Calu3 (cell line): ENCODE results near the gene CACNG6. TPM values are rescaled to one million over a fixed set of nuclear protein-coding genes. Genes with fewer than 3 reads are reported as not detected.

Source experiments
- BruUV-seq: library from RNA; stranded (reverse); fragments of 400-500 nt; replicated peaks from 2 replicates; lab custom pipeline; 2021; lab: Mats Ljungman, UMichigan
- CTCF ChIA-PET: fragments of 300-600 bp; sonication (Branson Sonifier 250); formaldehyde crosslinking; loops from one replicate; lab custom pipeline; 2022; ENCODE audit warnings: antibody characterized with exemption; lab: Charles Lee
- DNase-seq: peaks from one replicate; pipeline ENCODE4 v3.0.0; 2022
- H3K27ac Mint-ChIP-seq: one replicate; pipeline ENCODE4 v1.8.0; 2022; ENCODE audit warnings: mixed read lengths; ENCODE audit not compliant: unreplicated experiment
- H3K27me3 Mint-ChIP-seq: one replicate; pipeline ENCODE4 v1.8.0; 2022; ENCODE audit warnings: mixed read lengths; ENCODE audit not compliant: unreplicated experiment
- H3K36me3 Mint-ChIP-seq: one replicate; pipeline ENCODE4 v1.8.0; 2022; ENCODE audit warnings: mild to moderate bottlenecking, moderate library complexity, mixed read lengths; ENCODE audit not compliant: insufficient read depth, unreplicated experiment
- H3K4me1 Mint-ChIP-seq: one replicate; pipeline ENCODE4 v1.8.0; 2022; ENCODE audit warnings: mild to moderate bottlenecking, low read depth, mixed read lengths; ENCODE audit not compliant: unreplicated experiment
- H3K4me3 Mint-ChIP-seq: one replicate; pipeline ENCODE4 v1.8.0; 2022; ENCODE audit warnings: mild to moderate bottlenecking, low read depth, moderate library complexity, mixed read lengths; ENCODE audit not compliant: unreplicated experiment
- H3K9me3 Mint-ChIP-seq: one replicate; pipeline ENCODE4 v1.8.0; 2022; ENCODE audit warnings: low read depth, mixed read lengths; ENCODE audit not compliant: unreplicated experiment
- intact Hi-C: fragments of 100-400 bp; cut with micrococcal nuclease; formaldehyde crosslinking; loops from one replicate; pipeline ENCODE4 v1.10.0; 2022; ENCODE audit not compliant: unreplicated experiment
- total RNA-seq: library from RNA; stranded (reverse); gene quantifications from 2 replicates; pipeline ENCODE4 v1.2.3, GENCODE V29; 2022
- TF ChIP-seq, protein P1 (sequence below): fragments of 200-600 bp; IDR thresholded peaks from one replicate; pipeline ENCODE4 v1.8.0; 2022; ENCODE audit warnings: antibody characterized with exemption; ENCODE audit not compliant: unreplicated experiment

The CACNG6 gene
- total RNA-seq, 1 experiment from 2014 or later, result 144 TPM

DNA sequence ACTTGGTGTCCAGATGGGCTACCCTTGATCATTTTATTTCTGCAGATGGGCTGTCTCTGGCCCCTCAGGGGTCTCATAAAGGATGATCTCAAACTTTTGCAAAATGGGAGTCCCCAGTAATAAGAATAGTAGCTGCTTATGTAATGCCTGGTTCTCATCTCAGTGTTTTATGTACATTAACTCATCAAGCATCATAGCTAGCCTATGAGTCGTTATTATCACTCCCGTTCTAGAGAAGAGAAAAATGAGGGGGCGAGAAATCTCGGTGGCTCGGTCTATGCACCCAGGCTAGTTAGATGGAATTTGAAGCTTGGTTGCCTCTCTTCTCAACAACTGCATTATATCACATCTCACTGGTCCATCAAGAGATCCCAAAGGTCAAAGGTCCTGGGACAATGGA is 3.4 kb downstream of the CACNG6 start:
- DNase-seq, result no peak
- H3K36me3 Mint-ChIP-seq, result peaks cover 80% of the 10 kb centered on the region

DNA sequence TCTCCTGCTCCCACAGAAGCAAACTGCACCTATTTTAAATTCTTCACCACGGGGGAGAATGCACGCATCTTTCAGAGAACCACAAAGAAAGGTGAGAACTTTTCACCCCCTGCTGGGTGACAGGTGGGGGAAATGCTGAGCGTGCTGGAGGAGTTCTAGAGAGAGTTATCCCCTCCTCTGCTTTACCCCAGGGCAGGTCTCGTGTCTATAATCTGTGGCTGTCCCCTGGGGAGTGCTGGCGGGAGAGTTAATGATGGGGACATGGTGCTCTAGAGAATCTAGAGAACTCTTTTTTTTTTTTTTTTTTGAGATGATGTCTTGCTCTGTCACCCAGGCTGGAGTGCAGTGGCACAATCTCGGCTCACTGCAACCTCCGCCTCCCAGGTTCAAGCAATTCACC is 6.8 kb downstream of the CACNG6 start:
- BruUV-seq, result no TSS peak
- Mint-ChIP-seq H3K27ac (no peak overlapping the region), H3K27me3 (no peaks in the 10 kb centered on the region), H3K4me3 (no peak overlapping the region), H3K36me3 (peaks cover 86% of the 10 kb centered on the region), H3K9me3 (peaks cover 2% of the 10 kb centered on the region), H3K4me1 (peaks cover 77% of the 10 kb centered on the region)
- no peak for DNase-seq
- intact Hi-C loops, result no loop called here
- CTCF ChIA-PET, result no interaction called here
- TF ChIP-seq, protein P1, sequence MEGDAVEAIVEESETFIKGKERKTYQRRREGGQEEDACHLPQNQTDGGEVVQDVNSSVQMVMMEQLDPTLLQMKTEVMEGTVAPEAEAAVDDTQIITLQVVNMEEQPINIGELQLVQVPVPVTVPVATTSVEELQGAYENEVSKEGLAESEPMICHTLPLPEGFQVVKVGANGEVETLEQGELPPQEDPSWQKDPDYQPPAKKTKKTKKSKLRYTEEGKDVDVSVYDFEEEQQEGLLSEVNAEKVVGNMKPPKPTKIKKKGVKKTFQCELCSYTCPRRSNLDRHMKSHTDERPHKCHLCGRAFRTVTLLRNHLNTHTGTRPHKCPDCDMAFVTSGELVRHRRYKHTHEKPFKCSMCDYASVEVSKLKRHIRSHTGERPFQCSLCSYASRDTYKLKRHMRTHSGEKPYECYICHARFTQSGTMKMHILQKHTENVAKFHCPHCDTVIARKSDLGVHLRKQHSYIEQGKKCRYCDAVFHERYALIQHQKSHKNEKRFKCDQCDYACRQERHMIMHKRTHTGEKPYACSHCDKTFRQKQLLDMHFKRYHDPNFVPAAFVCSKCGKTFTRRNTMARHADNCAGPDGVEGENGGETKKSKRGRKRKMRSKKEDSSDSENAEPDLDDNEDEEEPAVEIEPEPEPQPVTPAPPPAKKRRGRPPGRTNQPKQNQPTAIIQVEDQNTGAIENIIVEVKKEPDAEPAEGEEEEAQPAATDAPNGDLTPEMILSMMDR, result no peak

More for the DNA sequence above, 3.4 kb downstream of the CACNG6 start:
- Mint-ChIP-seq H3K4me1 (peaks cover 61% of the 10 kb centered on the region), H3K4me3 (peak overlapping the region; percentile 62), H3K27me3 (no peaks in the 10 kb centered on the region), H3K27ac (peak overlapping the region; percentile 94), H3K9me3 (peaks cover 2% of the 10 kb centered on the region)
- TF ChIP-seq, protein P1, result no peak
- CTCF ChIA-PET, result interaction anchor here (0.5 kb wide), 1 partner anchor 15 kb away, joined by 3 read pairs; no protein-coding TSS in a partner anchor
- intact Hi-C loops, result no loop called here
- BruUV-seq, result no TSS peak

DNA sequence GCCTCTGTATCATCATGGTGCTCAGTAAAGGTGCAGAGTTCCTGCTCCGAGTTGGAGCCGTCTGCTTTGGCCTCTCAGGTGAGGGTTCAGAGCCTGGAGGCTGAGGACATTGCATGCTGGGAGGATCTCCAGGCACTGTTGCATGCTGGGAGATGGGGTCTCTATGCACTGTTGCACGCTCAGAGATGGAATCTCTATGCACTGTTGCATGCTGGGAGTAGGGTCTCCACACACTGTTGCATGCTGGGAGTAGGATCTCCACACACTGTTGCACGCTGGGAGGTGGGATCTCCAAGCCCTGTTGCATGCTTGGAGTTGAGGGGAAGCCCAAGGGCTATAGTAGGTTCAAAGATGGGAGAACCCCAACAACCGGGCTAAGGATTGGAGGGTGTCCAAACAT is 8.3 kb downstream of the CACNG6 start:
- Mint-ChIP-seq H3K4me1 (peaks cover 64% of the 10 kb centered on the region), H3K27me3 (no peaks in the 10 kb centered on the region), H3K36me3 (peaks cover 84% of the 10 kb centered on the region), H3K9me3 (peaks cover 2% of the 10 kb centered on the region), H3K27ac (peak overlapping the region; percentile 5), H3K4me3 (no peak overlapping the region)
- intact Hi-C loops, result no loop called here
- CTCF ChIA-PET, result no interaction called here
- DNase-seq, result no peak
- TF ChIP-seq, protein P1, result no peak
- BruUV-seq, result no TSS peak

DNA sequence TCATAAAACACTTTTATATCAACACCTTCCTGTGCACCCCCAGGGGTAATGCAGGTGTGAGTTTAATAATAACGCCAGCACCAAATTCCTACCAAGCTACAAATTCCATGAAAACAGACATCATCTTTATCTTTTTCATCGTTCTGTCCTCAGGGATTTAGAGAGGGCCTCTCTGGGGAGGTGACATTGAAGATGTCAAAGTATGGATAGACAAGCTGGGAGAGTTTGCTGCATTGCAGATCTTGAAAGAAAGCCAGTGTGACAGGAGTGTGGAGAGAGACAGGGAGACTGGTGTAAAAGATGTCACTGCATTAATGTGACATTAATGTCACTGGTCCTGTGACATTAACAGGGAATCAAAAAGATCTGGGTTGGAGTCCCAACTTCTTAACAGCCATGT is 10.1 kb downstream of the CACNG6 start:
- Mint-ChIP-seq H3K27me3 (no peaks in the 10 kb centered on the region), H3K4me1 (peaks cover 46% of the 10 kb centered on the region), H3K9me3 (no peaks in the 10 kb centered on the region), H3K27ac (peak overlapping the region; percentile 88), H3K36me3 (peaks cover 67% of the 10 kb centered on the region), H3K4me3 (peak overlapping the region; percentile 20)
- BruUV-seq, result no TSS peak
- CTCF ChIA-PET, result interaction anchor here (0.6 to 1.6 kb wide), 4 partner anchors 10 to 697 kb away, joined by 4 to 10 read pairs (median 6); partner anchors contain the start of genes CACNG6 and PRKCG
- intact Hi-C loops, result no loop called here
- no peak for DNase-seq
- TF ChIP-seq, protein P1, result no peak
